Mesothelial cell of epicardium (in vitro differentiated cells): ENCODE results near the gene FIP1L1. TPM values are rescaled to one million over a fixed set of nuclear protein-coding genes. Genes with fewer than 3 reads are reported as not detected.

Experiments used
- DNase-seq, 2 experiments: peaks; one replicate each; pipeline ENCODE4 v3.0.0; 2021; ENCODE audit warnings: low spot score in 2 of 2; ENCODE audit not compliant: unreplicated experiment in 2 of 2
- H3K27ac Mint-ChIP-seq: 2 replicates; pipeline ENCODE4 v1.8.0; 2021; ENCODE audit warnings: mixed read lengths
- H3K27me3 Mint-ChIP-seq: 2 replicates; pipeline ENCODE4 v1.8.0; 2021; ENCODE audit warnings: low read depth, mixed read lengths
- H3K36me3 Mint-ChIP-seq: 2 replicates; pipeline ENCODE4 v1.8.0; 2021; ENCODE audit warnings: mixed read lengths
- H3K4me1 Mint-ChIP-seq: 2 replicates; pipeline ENCODE4 v1.8.0; 2021; ENCODE audit warnings: mixed read lengths
- H3K4me3 Mint-ChIP-seq: 2 replicates; pipeline ENCODE4 v1.8.0; 2021; ENCODE audit warnings: mild to moderate bottlenecking, moderate library complexity, mixed read lengths
- H3K9me3 Mint-ChIP-seq: 2 replicates; pipeline ENCODE4 v1.8.0; 2021; ENCODE audit warnings: mixed read lengths
- CTCF ChIP-seq: fragments of 200-600 bp; sonication (generic); IDR thresholded peaks from one replicate; pipeline ENCODE4 v1.5.0; 2021; ENCODE audit warnings: antibody characterized with exemption; ENCODE audit not compliant: unreplicated experiment
- total RNA-seq: library from RNA; stranded (reverse); gene quantifications from 3 replicates; pipeline ENCODE4 v1.2.1, GENCODE V29; 2021

The FIP1L1 gene
- total RNA-seq, 1 donor from 2014 or later: 82.6 TPM

GRCh38 chr4:53489279-53489889 lies 111.9 kb downstream of the FIP1L1 start:
- peaks cover 17% of the 10 kb centered on the region for H3K36me3 Mint-ChIP-seq
- DNase-seq: no peak
- no peak for TF ChIP-seq CTCF
- no peak overlapping the region for H3K4me3 Mint-ChIP-seq
- H3K27me3 Mint-ChIP-seq: no peaks in the 10 kb centered on the region
- H3K4me1 Mint-ChIP-seq: peaks cover 13% of the 10 kb centered on the region
- H3K27ac Mint-ChIP-seq: peak overlapping the region; percentile 3
- no peaks in the 10 kb centered on the region for H3K9me3 Mint-ChIP-seq

GRCh38 chr4:53490161-53490956 lies 112.9 kb downstream of the FIP1L1 start:
- Mint-ChIP-seq H3K4me1 (peaks cover 10% of the 10 kb centered on the region), H3K27ac (peak overlapping the region; percentile 84), H3K27me3 (no peaks in the 10 kb centered on the region), H3K9me3 (no peaks in the 10 kb centered on the region), H3K4me3 (no peak overlapping the region), H3K36me3 (peaks cover 15% of the 10 kb centered on the region)
- no peak for DNase-seq
- no peak for TF ChIP-seq CTCF

- H3K4me1 Mint-ChIP-seq: peaks cover 7% of the 10 kb centered on the region
- no peak overlapping the region for H3K4me3 Mint-ChIP-seq
- DNase-seq: no peak
- H3K27me3 Mint-ChIP-seq: no peaks in the 10 kb centered on the region
- peak overlapping the region; percentile 84 for H3K27ac Mint-ChIP-seq
- H3K9me3 Mint-ChIP-seq: no peaks in the 10 kb centered on the region
- H3K36me3 Mint-ChIP-seq: peaks cover 19% of the 10 kb centered on the region
- TF ChIP-seq CTCF: peak; percentile 62
Observed at GRCh38 chr4:53490965-53491622, 113.7 kb downstream of the FIP1L1 start.

GRCh38 chr4:53494851-53495250 lies 117.4 kb downstream of the FIP1L1 start:
- TF ChIP-seq CTCF: no peak

GRCh38 chr4:53497487-53498244 lies 120.2 kb downstream of the FIP1L1 start:
- H3K36me3 Mint-ChIP-seq: peaks cover 20% of the 10 kb centered on the region
- H3K4me3 Mint-ChIP-seq: no peak overlapping the region
- no peak for TF ChIP-seq CTCF
- no peaks in the 10 kb centered on the region for H3K27me3 Mint-ChIP-seq
- peak in 1 of 2 experiments; percentile 40 for DNase-seq
- H3K27ac Mint-ChIP-seq: peak overlapping the region; percentile 17
- H3K4me1 Mint-ChIP-seq: peaks cover 22% of the 10 kb centered on the region
- H3K9me3 Mint-ChIP-seq: no peaks in the 10 kb centered on the region

More at GRCh38 chr4:53494851-53495250, 117.4 kb downstream of the FIP1L1 start:
- Mint-ChIP-seq H3K27me3 (no peaks in the 10 kb centered on the region), H3K27ac (no peak overlapping the region), H3K4me1 (peaks cover 29% of the 10 kb centered on the region), H3K4me3 (no peak overlapping the region), H3K36me3 (peaks cover 22% of the 10 kb centered on the region), H3K9me3 (no peaks in the 10 kb centered on the region)
- no peak for DNase-seq
